GM10847 (cell line): ENCODE data around the gene KRTAP10-2.

Experiments
- POLR2A ChIP-seq: IDR thresholded peaks from 2 replicates; pipeline ENCODE4 v1.6.1; 2011; ENCODE audit not compliant: insufficient read length; ENCODE audit errors: extremely low read depth

KRTAP10-2 gene

GRCh38 chr21:44527156-44527982 is 23.9 kb downstream of the KRTAP10-2 start:
- no peak for TF ChIP-seq POLR2A

GRCh38 chr21:44526096-44526997 is 25.0 kb downstream of the KRTAP10-2 start:
- no peak for TF ChIP-seq POLR2A

- TF ChIP-seq POLR2A: no peak
Measured at GRCh38 chr21:44525391-44526095, 25.8 kb downstream of the KRTAP10-2 start.

- no peak for TF ChIP-seq POLR2A
Measured at GRCh38 chr21:44524414-44525371, 26.6 kb downstream of the KRTAP10-2 start.

GRCh38 chr21:44523567-44524413 is 27.5 kb downstream of the KRTAP10-2 start:
- no peak for TF ChIP-seq POLR2A

- no peak for TF ChIP-seq POLR2A
Measured at GRCh38 chr21:44522753-44523204, 28.5 kb downstream of the KRTAP10-2 start.

- no peak for TF ChIP-seq POLR2A
Measured at GRCh38 chr21:44521928-44522752, 29.2 kb downstream of the KRTAP10-2 start.

GRCh38 chr21:44521301-44521927 is 29.9 kb downstream of the KRTAP10-2 start:
- no peak for TF ChIP-seq POLR2A

- TF ChIP-seq POLR2A: no peak
Measured at GRCh38 chr21:44520326-44521300, 30.7 kb downstream of the KRTAP10-2 start.

GRCh38 chr21:44519346-44520325 is 31.7 kb downstream of the KRTAP10-2 start:
- no peak for TF ChIP-seq POLR2A
